ENCODE results near the gene PPRC1.

DNA sequence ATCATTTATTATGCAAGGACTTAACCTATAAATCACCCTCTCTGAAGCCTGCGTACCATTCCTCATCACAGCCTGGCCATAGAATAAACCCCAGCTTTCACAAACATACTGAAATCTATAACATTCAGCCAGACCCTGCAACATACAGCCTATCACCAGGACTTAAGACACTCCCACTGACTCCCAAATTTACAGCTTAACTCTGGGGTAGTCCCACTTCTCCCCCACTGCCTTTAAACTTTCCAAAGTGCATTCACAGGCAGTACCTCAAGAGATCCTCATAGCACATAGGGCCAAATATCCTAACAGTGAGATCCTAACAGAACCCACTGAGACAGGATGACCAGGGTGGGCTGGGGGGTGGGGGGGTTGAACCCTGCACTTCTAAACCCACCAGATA is 16.2 kb upstream of the PPRC1 start:
- TF ChIP-seq POLR2A (IDR thresholded peaks at IDR 0.05): no peak
- TF ChIP-seq, protein P1, sequence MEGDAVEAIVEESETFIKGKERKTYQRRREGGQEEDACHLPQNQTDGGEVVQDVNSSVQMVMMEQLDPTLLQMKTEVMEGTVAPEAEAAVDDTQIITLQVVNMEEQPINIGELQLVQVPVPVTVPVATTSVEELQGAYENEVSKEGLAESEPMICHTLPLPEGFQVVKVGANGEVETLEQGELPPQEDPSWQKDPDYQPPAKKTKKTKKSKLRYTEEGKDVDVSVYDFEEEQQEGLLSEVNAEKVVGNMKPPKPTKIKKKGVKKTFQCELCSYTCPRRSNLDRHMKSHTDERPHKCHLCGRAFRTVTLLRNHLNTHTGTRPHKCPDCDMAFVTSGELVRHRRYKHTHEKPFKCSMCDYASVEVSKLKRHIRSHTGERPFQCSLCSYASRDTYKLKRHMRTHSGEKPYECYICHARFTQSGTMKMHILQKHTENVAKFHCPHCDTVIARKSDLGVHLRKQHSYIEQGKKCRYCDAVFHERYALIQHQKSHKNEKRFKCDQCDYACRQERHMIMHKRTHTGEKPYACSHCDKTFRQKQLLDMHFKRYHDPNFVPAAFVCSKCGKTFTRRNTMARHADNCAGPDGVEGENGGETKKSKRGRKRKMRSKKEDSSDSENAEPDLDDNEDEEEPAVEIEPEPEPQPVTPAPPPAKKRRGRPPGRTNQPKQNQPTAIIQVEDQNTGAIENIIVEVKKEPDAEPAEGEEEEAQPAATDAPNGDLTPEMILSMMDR (IDR thresholded peaks at IDR 0.05): no peak
- TF ChIP-seq EP300 (IDR thresholded peaks at IDR 0.05): no peak

All from sigmoid colon (tissue), 4 donors.